HCT116 (cell line): Measurements from ENCODE around the gene MYL6B. TPM values are rescaled to one million over a fixed set of nuclear protein-coding genes. Genes with fewer than 3 reads are reported as not detected.
A peak's percentile ranks its signal among the peaks of the same experiment; 100 is the strongest.

Source experiments
- ATAC-seq: fragments of 200-7000 bp; cut with Tn5 transposase; 2 replicates; pipeline ENCODE4 v1.9.1; 2020; ENCODE audit warnings: mild to moderate bottlenecking, moderate library complexity
- BruUV-seq: library from RNA; stranded (reverse); fragments of 400-500 nt; replicated peaks from 2 replicates; lab custom pipeline; 2021; lab: Mats Ljungman, UMichigan
- CTCF ChIA-PET: fragments of 300-600 bp; sonication (Branson Sonifier 250); formaldehyde crosslinking; loops from one replicate; lab custom pipeline; 2021; ENCODE audit warnings: antibody characterized with exemption; lab: Charles Lee
- POLR2A ChIA-PET: fragments of 300-600, 350-600 bp; sonication (Branson Sonifier 250); formaldehyde crosslinking; loops from one replicate; lab custom pipeline; 2021; ENCODE audit warnings: antibody characterized with exemption; lab: Charles Lee
- RAD21 ChIA-PET, 2 experiments: fragments of 300-600 bp; sonication (Branson Sonifier 250); formaldehyde crosslinking; loops; one replicate each; lab custom pipeline; 2023; ENCODE audit warnings: low total read pairs in 2 of 2; ENCODE audit not compliant: uncharacterized antibody in 2 of 2, unreplicated experiment in 2 of 2, low non-redundant PET in 1 of 2; lab: Charles Lee
- DNase-seq: peaks from one replicate; pipeline ENCODE4 v3.0.0-alpha.2; 2010; ENCODE audit warnings: low read depth, low spot score
- H2AFZ ChIP-seq: fragments of 200-600 bp; shearing (Covaris generic), sonication (generic); 2 replicates; pipeline ENCODE4 v1.6.1; 2017; ENCODE audit warnings: low read depth, mixed run types, mixed read lengths, antibody characterized with exemption, low read length; ENCODE audit not compliant: poor library complexity, severe bottlenecking
- H3K27ac ChIP-seq: 2 replicates; pipeline ENCODE4 v1.5.1; 2012; ENCODE audit warnings: low read depth, low read length
- H3K27me3 ChIP-seq: fragments of 200-600 bp; sonication (generic); 2 replicates; pipeline ENCODE4 v1.6.1; 2016; ENCODE audit warnings: mixed run types, low read length, mixed read lengths; ENCODE audit not compliant: insufficient read depth
- H3K36me3 ChIP-seq, 2 experiments: fragments of 200-500 bp in 1 of 2; fragments of 200-600 bp in 1 of 2; sonication (Bioruptor generic) in 1 of 2; sonication (generic) in 1 of 2; 2 replicates each; pipeline versions ENCODE4 v1.5.1 to v1.6.1; 2014 to 2016; ENCODE audit warnings: low read length in 2 of 2, inconsistent platforms in 1 of 2, mixed read lengths in 1 of 2, mixed run types in 1 of 2; ENCODE audit not compliant: insufficient read depth in 2 of 2, control insufficient read depth in 1 of 2
- H3K4me1 ChIP-seq, 2 experiments: fragments of 200-600 bp in 1 of 2; sonication (generic) in 1 of 2; 2 replicates each; pipeline versions ENCODE4 v1.5.1 to v1.6.1; 2012 to 2017; ENCODE audit warnings: low read length in 2 of 2, inconsistent platforms in 1 of 2, mild to moderate bottlenecking in 1 of 2, mixed read lengths in 1 of 2, mixed run types in 1 of 2, moderate library complexity in 1 of 2; ENCODE audit not compliant: insufficient read depth in 2 of 2, control insufficient read depth in 1 of 2
- H3K4me2 ChIP-seq: fragments of 200-600 bp; sonication (generic); 2 replicates; pipeline ENCODE4 v1.6.1; 2017; ENCODE audit warnings: mixed run types, low read length, mixed read lengths
- H3K4me3 ChIP-seq, 2 experiments: fragments of 200-600 bp in 1 of 2; sonication (generic) in 1 of 2; replicated peaks in 1 of 2; 2 replicates each; pipeline ENCODE4 v1.5.1; 2011 to 2016; ENCODE audit warnings: low read length in 2 of 2, control low read depth in 1 of 2, low read depth in 1 of 2, mild to moderate bottlenecking in 1 of 2, mixed read lengths in 1 of 2, mixed run types in 1 of 2
- H3K79me2 ChIP-seq: fragments of 200-600 bp; sonication (generic); 2 replicates; pipeline ENCODE4 v1.6.1; 2017; ENCODE audit warnings: mild to moderate bottlenecking, mixed run types, low read length, moderate library complexity, mixed read lengths; ENCODE audit not compliant: insufficient read depth
- H3K9ac ChIP-seq: fragments of 200-600 bp; sonication (generic); 2 replicates; pipeline ENCODE4 v1.6.1; 2016; ENCODE audit warnings: low read length, mixed read lengths
- H3K9me2 ChIP-seq: fragments of 200-600 bp; sonication (generic), shearing (Covaris generic); 2 replicates; pipeline ENCODE4 v1.6.1; 2017; ENCODE audit warnings: mixed run types, mild to moderate bottlenecking, moderate library complexity; ENCODE audit not compliant: insufficient read depth
- H3K9me3 ChIP-seq, 2 experiments: fragments of 200-500 bp in 1 of 2; fragments of 200-600 bp in 1 of 2; sonication (Bioruptor generic) in 1 of 2; sonication (generic) in 1 of 2; 2 replicates each; pipeline ENCODE4 v1.6.1; 2014 to 2017; ENCODE audit warnings: low read length in 2 of 2, mixed read lengths in 2 of 2, inconsistent platforms in 1 of 2, low read depth in 1 of 2, mild to moderate bottlenecking in 1 of 2, mixed run types in 1 of 2, moderate library complexity in 1 of 2; ENCODE audit not compliant: control insufficient read depth in 1 of 2, insufficient read depth in 1 of 2
- H4K20me1 ChIP-seq: fragments of 200-600 bp; sonication (generic), shearing (Covaris generic); 2 replicates; pipeline ENCODE4 v1.6.1; 2017; ENCODE audit warnings: mixed run types, mild to moderate bottlenecking, moderate library complexity; ENCODE audit not compliant: insufficient read depth
- EGR1 ChIP-seq: IDR thresholded peaks from 2 replicates; pipeline ENCODE4 v1.6.1; 2012; ENCODE audit warnings: low read depth
- EZH2 ChIP-seq: fragments of 200-600 bp; sonication (generic); IDR thresholded peaks from 2 replicates; pipeline ENCODE4 v1.6.1; 2017; ENCODE audit warnings: antibody characterized with exemption, mixed run types
- POLR2A ChIP-seq: IDR thresholded peaks from 2 replicates; pipeline ENCODE4 v1.7.0; 2011; ENCODE audit warnings: borderline replicate concordance; ENCODE audit not compliant: insufficient read depth, insufficient read length; ENCODE audit errors: extremely low read depth
- TCF7L2 ChIP-seq: IDR thresholded peaks from 2 replicates; pipeline ENCODE4 v1.7.0; 2011; ENCODE audit warnings: borderline replicate concordance, inconsistent platforms; ENCODE audit not compliant: insufficient read depth, insufficient read length; ENCODE audit errors: extremely low read depth
- YY1 ChIP-seq: IDR thresholded peaks from 2 replicates; pipeline ENCODE4 v1.6.1; 2011; ENCODE audit warnings: low read length, low read depth, moderate library complexity, mild to moderate bottlenecking; ENCODE audit not compliant: insufficient replicate concordance; ENCODE audit errors: extremely low read depth
- ZFX ChIP-seq: fragments of 450-650 bp; IDR thresholded peaks from 2 replicates; pipeline ENCODE4 v1.6.1; 2017
- ZNF274 ChIP-seq: fragments of 200-500 bp; sonication (Bioruptor generic); IDR thresholded peaks from 2 replicates; pipeline ENCODE4 v1.6.1; 2014; ENCODE audit warnings: mild to moderate bottlenecking, low read depth, low read length, inconsistent platforms
- intact Hi-C: fragments of 100-400 bp; cut with micrococcal nuclease; formaldehyde crosslinking; loops from 2 replicates; pipeline ENCODE4 v1.10.0; 2022
- total RNA-seq: library from RNA; stranded (reverse); gene quantifications from one replicate; pipeline ENCODE4 v1.2.1, GENCODE V29; 2021; ENCODE audit not compliant: unreplicated experiment
- TF ChIP-seq, protein P1 (sequence below): IDR thresholded peaks from 2 replicates; pipeline ENCODE4 v1.6.1; 2012
- TF ChIP-seq, protein P2 (sequence below): IDR thresholded peaks from 2 replicates; pipeline ENCODE4 v1.6.1; 2012; ENCODE audit warnings: low read depth
- TF ChIP-seq, protein P3 (sequence below): IDR thresholded peaks from 2 replicates; pipeline ENCODE4 v1.6.1; 2012

The MYL6B gene
- total RNA-seq, 1 experiment from 2014 or later: 94.3 TPM

DNA sequence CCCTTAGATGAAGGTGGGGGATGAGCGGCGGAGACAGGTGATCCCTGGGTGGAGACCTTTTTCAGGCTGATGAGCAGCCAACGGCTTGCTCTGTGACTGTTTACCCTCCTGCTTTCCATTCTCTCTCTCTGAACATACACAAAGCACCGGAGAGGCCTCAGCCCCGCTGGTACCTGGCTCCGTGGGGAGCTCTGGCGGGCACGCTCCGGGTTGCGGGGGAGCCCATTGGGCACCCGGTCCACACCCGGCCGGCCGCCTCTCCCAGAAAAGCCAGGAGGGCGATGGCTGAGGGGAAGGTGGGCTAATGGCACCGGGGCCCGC, 36.4 kb downstream of the MYL6B start:
- intact Hi-C loops: loop anchor here (1.0 kb wide), 2 partner anchors 69 to 141 kb away; no protein-coding TSS in a partner anchor
- Histone ChIP-seq H3K4me1 (peaks cover 17 to 27% of the 10 kb centered on the region in 2 experiments), H3K9me3 (no peaks in the 10 kb centered on the region), H3K4me2 (peak overlapping the region; percentile 90), H3K4me3 (peak overlapping the region; percentile 86 to 88), H3K9me2 (no peaks in the 10 kb centered on the region), H4K20me1 (no peaks in the 10 kb centered on the region), H3K9ac (peak overlapping the region; percentile 87), H3K27ac (peak overlapping the region; percentile 84), H2AFZ (no peak overlapping the region), H3K79me2 (peaks cover 37% of the 10 kb centered on the region), H3K36me3 (peaks cover 15 to 24% of the 10 kb centered on the region in 2 experiments; a peak in 3 of 4 replicates), H3K27me3 (no peaks in the 10 kb centered on the region)
- CTCF ChIA-PET: interaction anchor here (0.6 to 3.3 kb wide), 10 partner anchors 8 to 459 kb away, joined by 3 to 29 read pairs (median 9); partner anchors contain the start of genes ANKRD52, CD63, ESYT1 and ZC3H10
- TF ChIP-seq EZH2: no peak
- TF ChIP-seq, protein P1, sequence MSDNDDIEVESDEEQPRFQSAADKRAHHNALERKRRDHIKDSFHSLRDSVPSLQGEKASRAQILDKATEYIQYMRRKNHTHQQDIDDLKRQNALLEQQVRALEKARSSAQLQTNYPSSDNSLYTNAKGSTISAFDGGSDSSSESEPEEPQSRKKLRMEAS: no peak
- no peak for TF ChIP-seq TCF7L2
- ATAC-seq (peak; percentile 1; the same call in 1 of the 2 replicates), DNase-seq (no peak)
- BruUV-seq: no TSS peak
- POLR2A ChIA-PET: interaction anchor here (0.6 to 2.7 kb wide), 6 partner anchors 33 to 457 kb away, joined by 3 to 17 read pairs (median 4); partner anchors contain the start of genes ATP5F1B, ESYT1, RNF41 and ZC3H10
- RAD21 ChIA-PET: no interaction called here

DNA sequence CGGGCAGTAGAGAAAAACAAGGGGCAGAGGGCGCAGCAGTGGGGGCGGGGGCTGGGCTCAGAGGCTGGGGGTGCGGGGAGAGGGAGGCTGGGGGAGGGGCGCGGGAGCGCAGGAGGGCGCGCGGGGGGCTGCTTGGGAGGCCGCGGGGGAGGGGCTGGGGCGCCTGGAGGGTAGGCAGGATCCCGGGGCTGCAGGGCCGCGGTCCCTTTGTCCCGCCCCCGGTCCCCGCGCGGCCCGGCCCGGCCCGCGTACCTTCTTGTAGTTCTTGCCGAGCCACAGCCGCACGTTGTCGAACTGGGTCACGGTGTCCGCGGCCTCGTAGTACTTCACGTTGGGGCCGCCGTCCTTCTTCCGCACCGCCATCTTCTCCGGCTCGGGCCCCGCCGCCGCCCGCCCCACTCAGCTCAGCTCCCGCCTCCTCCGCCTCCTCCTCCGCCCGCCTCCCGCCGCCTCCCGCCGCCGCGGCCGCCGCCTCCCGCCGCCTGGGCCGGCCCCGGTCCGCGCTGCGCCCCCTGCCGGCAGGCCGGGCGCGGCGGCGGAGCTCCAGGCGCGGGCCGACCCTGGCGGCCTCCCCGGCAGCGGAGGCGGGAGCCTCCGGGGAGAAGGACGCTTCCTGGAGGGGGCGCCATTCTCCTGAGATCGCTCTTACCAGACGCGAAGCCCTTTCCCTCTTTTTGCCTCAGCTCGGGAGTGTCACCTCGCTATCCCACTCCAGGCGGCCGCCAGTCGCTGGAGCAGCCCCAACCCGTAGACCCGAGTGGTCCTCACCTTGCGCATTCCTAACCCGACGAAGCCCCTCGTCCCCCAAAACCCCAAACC, 36.9 kb downstream of the MYL6B start, which contains the start of gene SMARCC2:
Gene SMARCC2, minus strand, starts transcription at position 385 of the 819 bp plus-strand sequence. Its CDS starts 22 bp downstream, at position 363.
- Histone ChIP-seq H4K20me1 (no peaks in the 10 kb centered on the region), H3K9ac (peak within 1 kb of the TSS; percentile 87), H2AFZ (peak within 1 kb of the TSS; percentile 14), H3K36me3 (peaks cover 10 to 19% of the 10 kb centered on the region in 2 experiments; a peak in 3 of 4 replicates), H3K9me3 (no peaks in the 10 kb centered on the region), H3K4me2 (peak within 1 kb of the TSS; percentile 90), H3K27me3 (no peaks in the 10 kb centered on the region), H3K79me2 (peaks cover 37% of the 10 kb centered on the region), H3K4me3 (peak within 1 kb of the TSS; percentile 86 to 88), H3K4me1 (peaks cover 17 to 27% of the 10 kb centered on the region in 2 experiments), H3K27ac (peak within 1 kb of the TSS; percentile 84), H3K9me2 (no peaks in the 10 kb centered on the region)
- peak; percentile 85 for ATAC-seq
- ChIA-PET POLR2A (interaction anchor here (0.5 to 2.7 kb wide), 13 partner anchors 12 to 456 kb away, joined by 3 to 17 read pairs (median 3); partner anchors contain the start of genes ATP5F1B, ESYT1, MYL6B and RNF41), RAD21 (interaction anchor here (0.8 to 1.2 kb wide), 4 partner anchors 61 to 115 kb away, joined by 4 to 8 read pairs (median 6); partner anchors contain the start of genes ESYT1 (in 1 of the 2) and ZC3H10 (in 1 of the 2)), CTCF (interaction anchor here (0.6 to 3.3 kb wide), 26 partner anchors 8 to 460 kb away, joined by 3 to 29 read pairs (median 4); partner anchors contain the start of genes ANKRD52, CD63, COQ10A and ESYT1)
- BruUV-seq: no TSS peak
- intact Hi-C loops: loop anchor here (1.0 kb wide), 2 partner anchors 70 to 142 kb away; no protein-coding TSS in a partner anchor
- DNase-seq: peak; percentile 75
- TF ChIP-seq, protein P2, sequence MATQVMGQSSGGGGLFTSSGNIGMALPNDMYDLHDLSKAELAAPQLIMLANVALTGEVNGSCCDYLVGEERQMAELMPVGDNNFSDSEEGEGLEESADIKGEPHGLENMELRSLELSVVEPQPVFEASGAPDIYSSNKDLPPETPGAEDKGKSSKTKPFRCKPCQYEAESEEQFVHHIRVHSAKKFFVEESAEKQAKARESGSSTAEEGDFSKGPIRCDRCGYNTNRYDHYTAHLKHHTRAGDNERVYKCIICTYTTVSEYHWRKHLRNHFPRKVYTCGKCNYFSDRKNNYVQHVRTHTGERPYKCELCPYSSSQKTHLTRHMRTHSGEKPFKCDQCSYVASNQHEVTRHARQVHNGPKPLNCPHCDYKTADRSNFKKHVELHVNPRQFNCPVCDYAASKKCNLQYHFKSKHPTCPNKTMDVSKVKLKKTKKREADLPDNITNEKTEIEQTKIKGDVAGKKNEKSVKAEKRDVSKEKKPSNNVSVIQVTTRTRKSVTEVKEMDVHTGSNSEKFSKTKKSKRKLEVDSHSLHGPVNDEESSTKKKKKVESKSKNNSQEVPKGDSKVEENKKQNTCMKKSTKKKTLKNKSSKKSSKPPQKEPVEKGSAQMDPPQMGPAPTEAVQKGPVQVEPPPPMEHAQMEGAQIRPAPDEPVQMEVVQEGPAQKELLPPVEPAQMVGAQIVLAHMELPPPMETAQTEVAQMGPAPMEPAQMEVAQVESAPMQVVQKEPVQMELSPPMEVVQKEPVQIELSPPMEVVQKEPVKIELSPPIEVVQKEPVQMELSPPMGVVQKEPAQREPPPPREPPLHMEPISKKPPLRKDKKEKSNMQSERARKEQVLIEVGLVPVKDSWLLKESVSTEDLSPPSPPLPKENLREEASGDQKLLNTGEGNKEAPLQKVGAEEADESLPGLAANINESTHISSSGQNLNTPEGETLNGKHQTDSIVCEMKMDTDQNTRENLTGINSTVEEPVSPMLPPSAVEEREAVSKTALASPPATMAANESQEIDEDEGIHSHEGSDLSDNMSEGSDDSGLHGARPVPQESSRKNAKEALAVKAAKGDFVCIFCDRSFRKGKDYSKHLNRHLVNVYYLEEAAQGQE: no peak
- TF ChIP-seq YY1: peak; percentile 52
- peak; percentile 51; the same call in 1 of the 2 replicates for TF ChIP-seq EGR1
- TF ChIP-seq EZH2: no peak
- peak; percentile 52 for TF ChIP-seq ZFX
- TF ChIP-seq TCF7L2: no peak
- TF ChIP-seq POLR2A: no peak
- TF ChIP-seq, protein P3, sequence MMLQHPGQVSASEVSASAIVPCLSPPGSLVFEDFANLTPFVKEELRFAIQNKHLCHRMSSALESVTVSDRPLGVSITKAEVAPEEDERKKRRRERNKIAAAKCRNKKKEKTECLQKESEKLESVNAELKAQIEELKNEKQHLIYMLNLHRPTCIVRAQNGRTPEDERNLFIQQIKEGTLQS: no peak
- no peak for TF ChIP-seq ZNF274
